ENCODE measurements around the gene BEAN1. TPM values are rescaled to one million over a fixed set of nuclear protein-coding genes. Genes with fewer than 3 reads are reported as not detected.

Gene BEAN1
- total RNA-seq, 4 donors from 2014 or later: 0.52 to 3.9 TPM; not detected in 2

DNA sequence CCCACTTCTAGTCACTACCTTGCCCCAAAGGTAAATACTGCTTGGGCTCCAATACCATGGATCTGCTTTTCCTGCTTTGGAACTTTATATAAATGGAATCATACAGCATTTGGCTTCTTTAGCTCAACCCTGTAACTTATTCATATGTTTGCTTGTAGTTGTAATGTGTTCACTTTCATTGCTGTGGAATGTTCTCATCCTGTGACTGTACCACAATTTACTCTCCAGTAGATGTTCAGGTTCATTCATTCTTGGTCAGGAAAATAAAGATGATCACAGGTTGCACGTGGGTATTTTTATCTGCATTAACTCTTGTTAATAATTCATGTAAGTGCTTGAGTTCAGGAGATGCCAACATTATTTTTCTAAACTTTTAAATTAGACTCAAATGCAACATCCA, 6.7 kb upstream of the BEAN1 start:
- Histone ChIP-seq H3K4me3 (no peak overlapping the region), H3K36me3 (no peaks in the 10 kb centered on the region), H3K4me1 (no peaks in the 10 kb centered on the region), H3K9me3 (no peaks in the 10 kb centered on the region), H3K27ac (no peak overlapping the region), H3K27me3 (no peaks in the 10 kb centered on the region)
- intact Hi-C loops (cut with DNase I; ENCODE audit: low total_unique reads): no loop called here
- TF ChIP-seq, protein P1, sequence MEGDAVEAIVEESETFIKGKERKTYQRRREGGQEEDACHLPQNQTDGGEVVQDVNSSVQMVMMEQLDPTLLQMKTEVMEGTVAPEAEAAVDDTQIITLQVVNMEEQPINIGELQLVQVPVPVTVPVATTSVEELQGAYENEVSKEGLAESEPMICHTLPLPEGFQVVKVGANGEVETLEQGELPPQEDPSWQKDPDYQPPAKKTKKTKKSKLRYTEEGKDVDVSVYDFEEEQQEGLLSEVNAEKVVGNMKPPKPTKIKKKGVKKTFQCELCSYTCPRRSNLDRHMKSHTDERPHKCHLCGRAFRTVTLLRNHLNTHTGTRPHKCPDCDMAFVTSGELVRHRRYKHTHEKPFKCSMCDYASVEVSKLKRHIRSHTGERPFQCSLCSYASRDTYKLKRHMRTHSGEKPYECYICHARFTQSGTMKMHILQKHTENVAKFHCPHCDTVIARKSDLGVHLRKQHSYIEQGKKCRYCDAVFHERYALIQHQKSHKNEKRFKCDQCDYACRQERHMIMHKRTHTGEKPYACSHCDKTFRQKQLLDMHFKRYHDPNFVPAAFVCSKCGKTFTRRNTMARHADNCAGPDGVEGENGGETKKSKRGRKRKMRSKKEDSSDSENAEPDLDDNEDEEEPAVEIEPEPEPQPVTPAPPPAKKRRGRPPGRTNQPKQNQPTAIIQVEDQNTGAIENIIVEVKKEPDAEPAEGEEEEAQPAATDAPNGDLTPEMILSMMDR (IDR thresholded peaks at IDR 0.05): no peak
- no peak for TF ChIP-seq POLR2A (IDR thresholded peaks at IDR 0.05)
- no peak for DNase-seq

DNA sequence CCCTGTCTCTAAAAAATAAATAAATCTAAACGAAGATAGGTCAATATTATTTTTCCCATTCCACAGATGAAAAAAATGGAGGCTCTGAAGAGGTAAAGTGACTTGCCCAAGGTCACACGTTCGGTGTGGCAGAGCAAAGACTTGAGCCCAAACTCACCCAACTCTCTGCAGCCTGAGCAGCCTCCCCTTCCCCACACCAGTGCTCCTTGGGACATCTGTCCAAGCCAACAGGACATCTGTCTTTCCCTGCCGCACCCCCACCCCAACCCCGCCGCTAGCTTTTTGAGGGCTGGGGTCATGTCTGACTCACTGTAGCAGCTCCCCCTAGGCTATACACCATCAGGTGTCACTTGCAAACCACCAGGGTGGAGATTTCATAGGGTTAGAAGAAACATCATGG, 5.2 kb upstream of the BEAN1 start:
- TF ChIP-seq POLR2A (IDR thresholded peaks at IDR 0.05): no peak
- TF ChIP-seq, protein P1 (IDR thresholded peaks at IDR 0.05): no peak
- Histone ChIP-seq H3K27ac (no peak overlapping the region), H3K27me3 (peaks cover 8 to 9% of the 10 kb centered on the region in 2 donors), H3K4me1 (peaks cover 0 to 8% of the 10 kb centered on the region in 2 donors), H3K9me3 (no peaks in the 10 kb centered on the region), H3K36me3 (no peaks in the 10 kb centered on the region), H3K4me3 (no peak overlapping the region)
- intact Hi-C loops (cut with DNase I; ENCODE audit: low total_unique reads): no loop called here
- no peak for DNase-seq

DNA sequence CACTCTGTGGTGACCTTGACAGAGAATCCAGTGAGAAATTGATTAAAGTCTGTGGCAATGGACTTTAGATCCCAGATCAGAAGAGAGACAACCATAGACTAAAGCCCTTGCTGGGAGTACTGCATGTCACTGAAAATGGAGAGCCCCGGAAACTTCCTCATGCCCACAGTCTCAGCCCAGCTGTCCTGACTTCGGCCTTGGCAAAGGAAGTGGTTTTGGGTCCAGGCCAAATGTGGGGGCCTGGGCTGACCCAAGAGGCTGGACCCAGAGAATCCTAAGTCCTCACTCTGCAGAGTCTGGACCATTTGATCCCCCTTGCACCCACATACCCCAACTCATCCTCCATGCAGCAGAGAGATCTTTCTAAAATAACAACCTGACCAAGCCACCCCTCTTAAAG, 4.7 kb upstream of the BEAN1 start:
- TF ChIP-seq POLR2A (IDR thresholded peaks at IDR 0.05): no peak
- TF ChIP-seq, protein P1 (IDR thresholded peaks at IDR 0.05): no peak

DNA sequence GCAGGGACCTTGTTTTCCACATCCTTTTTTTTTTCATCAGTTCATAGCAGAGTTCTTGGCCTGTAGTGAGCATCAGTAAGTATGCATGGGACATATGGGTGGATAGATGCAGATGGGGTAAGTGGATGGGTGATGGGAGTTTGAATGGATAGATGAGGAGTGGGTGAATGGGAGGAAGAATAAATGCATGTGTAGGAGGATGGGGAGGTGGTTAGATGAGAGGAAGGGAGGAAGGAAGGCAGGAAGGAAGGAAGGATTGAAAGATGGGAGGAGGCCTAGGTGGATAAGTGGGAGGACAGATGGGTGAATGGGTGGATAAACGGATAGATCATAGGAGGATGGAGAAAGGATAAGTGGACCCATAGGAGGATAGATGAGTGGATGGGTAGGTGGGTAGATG, 3.9 kb upstream of the BEAN1 start:
- DNase-seq: no peak
- peaks cover 0 to 8% of the 10 kb centered on the region in 2 donors for H3K4me1 ChIP-seq
- intact Hi-C loops (cut with DNase I; ENCODE audit: low total_unique reads): no loop called here
- H3K27me3 ChIP-seq: peaks cover 8 to 9% of the 10 kb centered on the region in 2 donors
- H3K27ac ChIP-seq: no peak overlapping the region
- H3K36me3 ChIP-seq: no peaks in the 10 kb centered on the region
- H3K9me3 ChIP-seq: no peaks in the 10 kb centered on the region
- H3K4me3 ChIP-seq: no peak overlapping the region
- TF ChIP-seq, protein P1 (IDR thresholded peaks at IDR 0.05): no peak
- TF ChIP-seq POLR2A (IDR thresholded peaks at IDR 0.05): no peak

More for the DNA sequence above, 4.7 kb upstream of the BEAN1 start:
- no peak overlapping the region for H3K4me3 ChIP-seq
- intact Hi-C loops (cut with DNase I; ENCODE audit: low total_unique reads): no loop called here
- no peak overlapping the region for H3K27ac ChIP-seq
- peaks cover 8 to 9% of the 10 kb centered on the region in 2 donors for H3K27me3 ChIP-seq
- no peaks in the 10 kb centered on the region for H3K36me3 ChIP-seq
- no peaks in the 10 kb centered on the region for H3K9me3 ChIP-seq
- H3K4me1 ChIP-seq: peaks cover 0 to 8% of the 10 kb centered on the region in 2 donors
- DNase-seq: no peak

DNA sequence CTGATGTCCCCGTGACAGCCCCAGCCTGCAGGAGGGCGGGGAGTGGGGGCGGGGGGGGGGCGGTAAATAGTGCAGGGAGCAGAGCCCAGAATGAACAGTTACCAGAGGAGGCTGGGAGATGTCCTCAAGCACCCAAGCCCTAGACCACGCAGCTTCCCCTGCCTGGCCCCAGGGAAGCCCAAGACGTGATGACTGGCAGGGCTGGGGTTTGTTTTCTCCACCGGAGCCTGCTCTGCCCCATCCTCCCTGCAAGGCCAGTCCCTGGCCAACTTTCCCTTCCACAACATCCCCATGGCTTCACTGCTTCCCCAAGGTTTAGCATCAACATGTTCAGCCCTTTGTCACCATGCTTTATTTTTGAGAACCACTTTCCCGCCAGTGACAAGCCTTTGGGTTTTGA, 1.4 kb upstream of the BEAN1 start:
- no peak for DNase-seq
- H3K4me1 ChIP-seq: peaks cover 0 to 8% of the 10 kb centered on the region in 2 donors
- no peaks in the 10 kb centered on the region for H3K36me3 ChIP-seq
- TF ChIP-seq, protein P1 (IDR thresholded peaks at IDR 0.05): no peak
- no peak for TF ChIP-seq POLR2A (IDR thresholded peaks at IDR 0.05)
- intact Hi-C loops (cut with DNase I; ENCODE audit: low total_unique reads): no loop called here
- H3K9me3 ChIP-seq: no peaks in the 10 kb centered on the region
- peaks cover 8 to 9% of the 10 kb centered on the region in 2 donors for H3K27me3 ChIP-seq
- H3K27ac ChIP-seq: no peak overlapping the region
- no peak overlapping the region for H3K4me3 ChIP-seq
